ENCODE measurements around the gene CD200.

CD200 gene, protein sequence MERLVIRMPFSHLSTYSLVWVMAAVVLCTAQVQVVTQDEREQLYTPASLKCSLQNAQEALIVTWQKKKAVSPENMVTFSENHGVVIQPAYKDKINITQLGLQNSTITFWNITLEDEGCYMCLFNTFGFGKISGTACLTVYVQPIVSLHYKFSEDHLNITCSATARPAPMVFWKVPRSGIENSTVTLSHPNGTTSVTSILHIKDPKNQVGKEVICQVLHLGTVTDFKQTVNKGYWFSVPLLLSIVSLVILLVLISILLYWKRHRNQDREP

DNA sequence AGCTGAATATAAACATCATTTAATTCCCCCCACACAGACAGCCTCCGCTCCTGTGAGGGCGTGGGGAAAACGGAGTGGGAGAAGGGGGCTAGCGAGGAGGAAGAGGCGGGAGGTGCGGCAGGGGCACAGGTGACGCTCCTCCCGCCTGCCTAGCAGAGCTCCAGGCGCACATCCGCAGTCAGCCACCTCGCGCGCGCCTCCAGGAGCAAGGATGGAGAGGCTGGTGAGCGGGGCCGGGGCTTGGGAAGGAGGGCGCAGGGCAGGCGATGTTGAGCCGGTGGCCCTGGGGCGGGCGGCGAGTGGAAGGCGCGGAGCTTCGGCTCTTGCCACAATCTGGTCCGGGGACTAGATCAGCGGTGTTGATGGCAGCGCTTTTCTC is at the start of gene CD200:
Gene CD200 (plus strand): TSS at position 155 of the 379 bp plus-strand sequence. CDS start 57 bp downstream, at position 212.
- peak; percentile 32 to 38 for DNase-seq

DNA sequence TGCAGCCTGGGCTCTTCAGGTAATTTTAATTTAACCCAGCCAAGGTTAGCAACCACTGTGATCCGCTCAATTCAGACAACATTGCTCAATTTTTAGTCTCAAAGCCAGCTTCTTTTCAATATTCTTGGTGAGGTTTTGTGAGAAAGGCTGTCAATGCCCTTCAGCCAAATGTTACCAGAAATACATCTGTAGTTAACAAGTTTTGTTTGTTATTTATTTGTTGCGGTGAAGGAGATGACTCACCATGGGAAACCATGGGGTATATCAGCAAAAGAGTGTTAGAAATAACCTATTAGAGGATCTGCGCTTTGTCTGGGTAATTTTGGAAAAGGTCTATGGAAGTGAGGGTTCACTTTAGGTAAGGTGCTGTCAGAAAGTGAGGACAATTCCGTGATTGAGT is 43.9 kb upstream of the CD200 start:
- no peak for DNase-seq

- DNase-seq, result peak; percentile 41 to 67
Observed at GRCh38 chr3:112293368-112294321, 39.3 kb upstream of the CD200 start, which contains the start of gene SLC9C1. TSS of gene SLC9C1 (minus strand) at chr3:112294216. CDS start at chr3:112286791, 7,425 bp downstream.

- DNase-seq, result peak in 1 of 2 donors; percentile 26
Observed at GRCh38 chr3:112297714-112298113, 35.2 kb upstream of the CD200 start.

GRCh38 chr3:112298781-112299180 is 34.2 kb upstream of the CD200 start:
- no peak for DNase-seq

DNA sequence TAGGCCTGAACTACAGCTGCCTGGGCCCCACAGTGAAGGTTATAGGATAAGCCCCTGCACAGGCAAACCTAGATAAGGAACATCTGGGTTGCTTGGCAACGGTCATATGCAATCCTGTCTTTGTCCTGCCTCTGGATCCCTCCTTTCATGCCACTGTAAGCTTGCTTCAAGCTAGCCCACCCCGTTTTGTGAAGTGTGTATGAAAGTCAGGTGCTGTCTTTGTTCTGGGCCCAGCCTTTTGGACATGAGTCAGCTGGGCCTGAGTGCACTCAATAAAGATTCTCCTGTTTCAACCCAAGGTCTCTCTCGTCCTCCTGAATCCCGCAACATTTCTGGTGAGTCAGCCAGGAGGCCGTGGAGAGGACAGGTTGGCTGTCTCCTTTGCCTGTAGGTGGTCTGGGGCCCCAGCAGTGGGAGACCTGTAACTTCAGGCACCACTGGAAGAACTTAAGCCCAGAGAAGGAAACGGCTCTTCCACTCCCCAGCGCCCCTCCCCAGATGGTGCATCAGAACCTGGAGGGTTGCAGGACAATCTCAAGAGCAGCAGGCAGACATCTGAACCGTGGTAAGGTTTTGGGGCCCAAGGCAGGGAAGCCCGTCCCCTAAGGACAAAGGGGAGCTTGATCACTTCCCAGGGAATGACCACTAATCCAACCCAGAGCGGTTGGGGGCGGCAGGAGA is 30.7 kb upstream of the CD200 start:
- no peak for DNase-seq

DNA sequence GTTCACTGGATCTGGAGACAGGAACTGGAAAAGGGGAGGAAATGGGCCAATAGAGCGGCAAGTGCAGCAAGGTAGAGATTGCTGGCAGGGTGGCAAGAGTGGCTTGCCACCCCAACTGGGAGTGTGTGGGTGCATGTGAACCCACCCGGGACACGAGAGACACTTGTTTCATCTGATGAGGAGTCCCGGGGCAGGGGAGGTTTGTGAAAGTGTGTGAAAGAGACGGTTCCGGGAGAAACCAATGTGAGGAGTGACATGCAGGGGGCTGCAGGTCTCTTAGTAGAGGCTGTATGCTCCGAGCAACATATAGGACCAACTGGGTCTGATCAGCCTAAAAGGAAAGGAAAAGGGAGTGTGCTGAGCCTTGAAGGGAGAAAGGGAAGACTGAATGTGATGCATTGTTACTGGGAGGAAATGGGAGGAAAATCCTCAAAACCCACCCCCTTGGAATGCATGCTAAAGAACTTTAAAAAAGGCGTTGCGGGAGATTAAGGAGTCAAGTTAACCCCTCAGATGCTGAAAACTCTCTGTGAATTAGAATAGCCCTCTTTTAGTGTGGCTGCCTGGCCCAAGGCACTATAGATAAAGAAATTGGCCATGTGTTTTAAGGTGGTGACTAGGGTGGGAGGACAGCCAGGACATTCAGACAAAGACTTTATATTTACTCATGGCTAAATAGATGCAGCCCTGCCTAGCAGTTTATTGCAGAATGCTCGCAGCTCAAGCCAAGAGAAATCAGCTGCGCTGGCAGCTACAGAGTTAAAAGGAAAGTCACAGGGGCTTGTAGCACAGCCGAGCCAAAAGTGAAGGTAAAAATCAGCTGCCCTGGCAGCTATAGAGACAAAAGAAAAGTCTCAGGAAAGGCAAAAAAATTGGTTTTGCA is 29.8 kb upstream of the CD200 start:
- no peak for DNase-seq

- DNase-seq, result peak; percentile 15 to 33
Observed at GRCh38 chr3:112303764-112304325, 29.1 kb upstream of the CD200 start.

GRCh38 chr3:112304611-112305010 is 28.3 kb upstream of the CD200 start:
- no peak for DNase-seq

DNA sequence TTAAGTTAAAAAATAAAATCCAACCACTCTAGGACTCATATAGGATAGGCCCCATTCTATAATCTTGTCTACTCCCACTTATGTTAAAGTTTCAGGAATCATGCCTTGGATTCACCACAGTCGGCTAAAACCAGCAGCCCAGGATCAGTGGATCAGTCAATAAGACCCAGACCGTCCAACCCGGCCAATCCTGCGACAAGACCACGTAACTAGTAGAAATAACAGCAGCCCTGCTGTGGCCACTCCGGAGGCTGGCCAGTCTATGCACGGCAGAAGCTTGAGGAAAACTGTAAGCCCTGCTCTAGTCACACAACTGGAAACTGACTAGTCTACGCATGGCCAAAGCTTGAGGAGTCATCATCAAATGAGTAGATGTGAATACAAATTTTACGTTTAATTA is 26.1 kb upstream of the CD200 start:
- DNase-seq, result no peak

DNA sequence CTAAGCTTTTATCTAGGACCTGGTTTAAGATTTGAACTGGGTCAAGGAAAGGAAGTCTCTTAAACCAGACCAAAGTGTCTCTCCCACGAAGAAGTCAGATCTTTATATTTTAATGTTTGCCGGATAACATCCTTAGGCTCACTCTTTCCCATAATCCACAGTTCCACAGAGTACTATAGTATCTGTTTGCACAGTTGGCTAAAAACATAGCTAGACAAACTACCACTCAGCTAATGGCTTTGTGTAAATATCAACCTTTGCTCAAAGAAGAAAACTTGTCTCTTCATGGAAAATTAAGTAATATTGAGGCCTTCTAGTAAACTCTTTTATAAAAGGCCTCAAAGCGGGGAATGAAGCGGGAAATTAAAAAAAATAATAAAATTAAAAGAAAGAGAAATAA is 25.4 kb upstream of the CD200 start:
- no peak for DNase-seq

GRCh38 chr3:112308151-112308911 is 24.6 kb upstream of the CD200 start:
- no peak for DNase-seq

GRCh38 chr3:112314649-112315048 is 18.3 kb upstream of the CD200 start:
- DNase-seq, result no peak

GRCh38 chr3:112315791-112316190 is 17.2 kb upstream of the CD200 start:
- no peak for DNase-seq

DNA sequence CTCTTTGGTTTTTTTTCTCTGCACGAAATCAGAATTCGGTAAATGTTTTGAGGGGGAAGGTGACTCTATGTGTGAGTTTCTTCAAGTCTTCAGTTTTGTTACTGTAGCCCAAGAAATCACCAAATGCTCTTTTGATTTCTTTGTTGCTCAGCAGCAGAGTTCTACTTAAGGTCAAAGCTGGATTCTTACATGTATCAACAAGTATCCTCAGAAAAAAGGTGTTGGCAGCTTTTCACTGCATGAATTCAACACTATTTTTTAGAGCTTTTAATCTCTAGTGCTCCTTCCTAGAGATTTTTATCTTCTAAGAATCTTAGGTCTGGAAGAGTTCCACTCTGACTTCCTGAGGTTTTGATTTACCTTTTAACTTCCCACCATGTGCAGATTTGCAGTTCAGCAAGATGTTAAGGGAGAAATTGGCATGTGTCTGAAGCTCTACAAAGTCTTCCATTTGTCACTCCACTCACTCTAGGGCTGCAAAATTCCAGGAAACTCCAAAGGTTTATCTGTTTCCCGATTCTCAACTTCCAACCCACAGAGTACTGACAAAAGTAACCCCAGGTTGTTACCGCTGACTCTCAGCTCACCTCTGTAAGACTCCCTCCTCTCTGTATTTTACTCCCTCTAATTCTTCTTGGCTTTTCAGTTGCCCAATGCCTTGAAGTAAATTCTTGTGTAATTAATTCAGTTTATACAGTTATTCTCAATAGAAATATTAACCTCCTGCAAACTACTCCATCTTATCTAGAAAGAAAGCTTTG is 13.3 kb upstream of the CD200 start:
- DNase-seq, result no peak

GRCh38 chr3:112320691-112321090 is 12.3 kb upstream of the CD200 start:
- no peak for DNase-seq

- DNase-seq, result no peak
Observed at GRCh38 chr3:112321867-112322652, 10.9 kb upstream of the CD200 start.

DNA sequence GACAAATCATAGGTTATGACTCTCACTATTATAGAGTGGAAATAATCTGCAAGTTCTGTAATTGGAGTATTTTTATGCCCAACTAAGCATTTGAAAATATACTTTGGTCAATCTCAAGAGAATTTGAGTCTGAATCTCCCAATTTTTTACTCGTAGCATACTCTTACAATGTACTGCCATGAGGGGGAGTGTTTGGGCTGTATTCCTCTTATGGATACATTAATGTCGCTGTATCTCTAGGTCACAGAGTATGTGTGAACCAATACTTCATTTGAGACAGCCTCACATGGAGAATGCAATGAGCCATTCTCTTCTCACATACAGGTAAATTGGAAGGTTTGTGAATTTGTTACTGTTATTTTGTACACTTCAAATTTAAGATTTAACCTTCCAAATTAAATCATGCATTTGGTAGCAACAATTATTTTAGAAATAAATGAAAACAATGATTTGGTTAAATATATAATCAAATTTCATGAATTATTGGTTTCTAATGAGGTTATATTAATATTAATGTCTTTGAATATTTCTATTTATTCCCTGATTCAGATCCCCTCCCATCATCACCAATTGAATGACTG is 5.5 kb upstream of the CD200 start:
- peak; percentile 40 to 77 for DNase-seq

GRCh38 chr3:112331851-112332250 is 1.1 kb upstream of the CD200 start:
- DNase-seq, result no peak
